NCI-H146 treated with DMSO at 0.1 percent for 48 hours (cell line): ENCODE results near the gene DEF6.

Experiments used
- DNase-seq: peaks from one replicate; lab custom pipeline; 2025; ENCODE audit not compliant: unreplicated experiment; lab: John Stamatoyannopoulos, UW

The DEF6 gene, protein sequence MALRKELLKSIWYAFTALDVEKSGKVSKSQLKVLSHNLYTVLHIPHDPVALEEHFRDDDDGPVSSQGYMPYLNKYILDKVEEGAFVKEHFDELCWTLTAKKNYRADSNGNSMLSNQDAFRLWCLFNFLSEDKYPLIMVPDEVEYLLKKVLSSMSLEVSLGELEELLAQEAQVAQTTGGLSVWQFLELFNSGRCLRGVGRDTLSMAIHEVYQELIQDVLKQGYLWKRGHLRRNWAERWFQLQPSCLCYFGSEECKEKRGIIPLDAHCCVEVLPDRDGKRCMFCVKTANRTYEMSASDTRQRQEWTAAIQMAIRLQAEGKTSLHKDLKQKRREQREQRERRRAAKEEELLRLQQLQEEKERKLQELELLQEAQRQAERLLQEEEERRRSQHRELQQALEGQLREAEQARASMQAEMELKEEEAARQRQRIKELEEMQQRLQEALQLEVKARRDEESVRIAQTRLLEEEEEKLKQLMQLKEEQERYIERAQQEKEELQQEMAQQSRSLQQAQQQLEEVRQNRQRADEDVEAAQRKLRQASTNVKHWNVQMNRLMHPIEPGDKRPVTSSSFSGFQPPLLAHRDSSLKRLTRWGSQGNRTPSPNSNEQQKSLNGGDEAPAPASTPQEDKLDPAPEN

DNA sequence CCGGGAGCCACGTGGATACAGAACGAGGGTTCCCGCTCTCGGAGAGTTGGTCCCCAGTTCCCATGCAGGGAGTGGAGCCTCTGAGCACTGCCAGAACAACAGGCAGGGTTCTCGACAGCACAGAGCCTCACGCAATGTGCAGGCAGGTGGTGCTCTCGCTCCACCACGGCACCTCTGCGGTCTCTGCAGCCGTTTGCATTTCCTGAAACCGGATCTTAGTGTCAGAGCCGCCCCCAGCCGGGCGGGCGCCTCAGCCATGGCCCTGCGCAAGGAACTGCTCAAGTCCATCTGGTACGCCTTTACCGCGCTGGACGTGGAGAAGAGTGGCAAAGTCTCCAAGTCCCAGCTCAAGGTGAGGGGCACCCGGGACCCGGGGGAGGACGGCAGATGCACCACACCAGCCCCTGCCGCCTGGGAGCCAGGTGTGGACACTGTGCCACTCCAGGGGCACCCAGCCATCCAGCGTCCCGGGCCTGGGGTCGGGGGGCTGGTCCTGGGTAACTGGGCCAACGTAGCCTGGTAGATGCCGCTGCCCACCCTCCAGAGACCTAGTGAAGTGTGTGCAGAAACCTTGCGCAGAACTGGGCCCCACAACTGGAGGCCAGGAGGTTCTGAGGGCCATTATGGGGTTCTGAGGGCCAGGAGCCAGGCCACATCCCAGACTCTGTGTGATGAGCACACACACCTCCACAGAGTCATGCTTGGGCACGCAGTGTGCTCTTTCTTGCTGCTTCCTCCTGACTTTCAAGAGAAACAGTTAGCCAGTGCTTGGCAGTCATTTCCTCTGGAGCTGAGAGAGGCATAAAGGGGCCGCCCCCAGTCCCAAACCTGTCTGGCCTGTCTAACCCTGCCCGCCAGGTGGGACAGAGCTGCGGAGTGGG is at the start of gene DEF6:
Gene DEF6 (plus strand): TSS at position 218 of the 881 bp plus-strand sequence. CDS start 39 bp downstream, at position 257.
- peak; percentile 27 for DNase-seq

DNA sequence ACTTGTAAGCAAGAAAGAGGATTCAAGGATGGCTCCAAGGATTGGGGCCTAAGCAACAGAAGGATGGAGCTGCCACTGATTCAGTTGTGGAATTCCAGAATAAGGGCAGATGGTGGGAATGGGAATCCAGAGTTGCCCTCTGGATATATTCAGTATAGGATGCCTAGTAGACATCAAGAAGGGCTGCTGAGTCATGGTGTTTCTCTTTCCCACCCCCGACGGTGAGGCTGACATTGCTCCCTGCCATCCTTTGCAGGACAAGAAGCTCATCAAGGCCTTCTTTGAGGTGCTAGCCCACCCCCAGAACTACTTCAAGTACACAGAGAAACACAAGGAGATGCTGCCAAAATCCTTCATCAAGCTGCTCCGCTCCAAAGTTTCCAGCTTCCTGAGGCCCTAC is 49.3 kb upstream of the DEF6 start:
- DNase-seq, result no peak

DNA sequence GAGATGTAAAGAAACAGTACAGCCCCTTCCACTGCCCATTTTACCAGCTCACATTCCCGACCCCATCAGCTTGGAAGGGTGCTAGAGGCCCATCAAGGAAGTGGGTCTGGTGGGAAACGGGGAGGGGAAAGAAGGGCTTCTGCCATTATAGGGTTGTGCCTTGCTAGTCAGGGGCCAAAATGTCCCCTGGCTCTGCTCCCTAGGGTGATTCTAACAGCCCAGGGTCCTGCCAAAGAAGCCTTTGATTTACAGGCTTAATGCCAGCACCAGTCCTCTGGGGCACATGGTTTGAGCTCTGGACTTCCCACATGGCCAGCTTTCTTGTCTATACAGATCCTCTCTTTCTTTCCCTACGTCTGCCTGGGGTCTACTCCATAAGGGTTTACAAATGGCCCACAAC is 48.7 kb upstream of the DEF6 start:
- DNase-seq, result no peak

DNA sequence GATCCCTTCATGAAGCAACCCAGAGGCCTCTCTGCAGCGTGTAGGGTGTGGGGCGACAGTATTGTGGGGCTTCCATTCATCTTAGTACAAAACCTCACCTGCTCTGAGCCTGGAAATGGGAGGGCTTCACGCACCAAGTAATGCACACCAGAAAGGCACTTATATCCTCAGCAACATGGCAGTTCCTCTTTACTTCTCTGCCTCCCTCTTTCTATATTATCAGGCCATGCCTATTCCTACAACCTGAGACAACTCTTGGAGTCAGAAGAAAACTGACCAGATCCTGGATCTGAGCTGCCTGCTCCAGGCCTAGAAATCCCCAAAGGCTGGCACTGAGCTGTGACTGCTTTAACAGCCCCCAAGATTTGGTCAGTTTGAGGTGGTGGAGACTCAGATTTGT is 45.7 kb upstream of the DEF6 start:
- DNase-seq, result no peak

DNA sequence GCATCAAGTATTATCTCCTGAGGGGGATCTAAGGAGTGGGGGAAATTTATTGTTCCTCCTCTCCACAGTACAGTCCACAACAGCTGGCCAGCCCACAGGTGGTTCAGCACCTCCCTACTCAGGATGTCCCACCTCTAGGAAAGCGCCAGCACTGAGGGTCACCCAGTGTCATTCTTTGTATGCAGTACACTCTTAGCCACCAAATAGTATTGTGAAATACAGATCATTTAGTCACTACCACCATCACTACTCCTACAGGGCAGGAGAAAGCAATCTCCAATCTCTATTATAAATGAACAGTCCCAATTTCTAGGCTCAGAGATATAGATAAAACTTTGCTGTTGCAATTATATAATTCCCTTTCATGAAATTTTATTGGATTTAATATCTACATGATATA is 44.4 kb upstream of the DEF6 start:
- no peak for DNase-seq

DNA sequence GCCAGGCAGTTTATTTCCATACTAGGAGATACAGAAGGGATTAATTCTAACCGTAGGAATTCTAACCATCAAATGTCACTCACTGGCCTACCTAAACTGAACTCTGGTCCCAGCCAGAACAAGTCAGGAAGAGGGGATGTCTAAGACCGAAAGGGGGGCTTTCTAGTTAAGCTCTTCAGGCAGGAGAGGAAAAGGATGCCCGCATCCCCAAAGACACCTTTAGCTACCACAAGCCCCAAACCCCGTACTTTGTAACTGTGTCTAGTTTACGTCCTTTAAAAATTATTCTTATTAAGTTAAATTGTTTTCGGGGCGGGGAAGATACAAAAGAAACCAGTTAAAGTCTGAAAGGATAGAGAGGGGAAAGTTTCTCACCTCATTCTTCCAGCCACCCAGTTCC is 39.3 kb upstream of the DEF6 start:
- DNase-seq, result no peak

DNA sequence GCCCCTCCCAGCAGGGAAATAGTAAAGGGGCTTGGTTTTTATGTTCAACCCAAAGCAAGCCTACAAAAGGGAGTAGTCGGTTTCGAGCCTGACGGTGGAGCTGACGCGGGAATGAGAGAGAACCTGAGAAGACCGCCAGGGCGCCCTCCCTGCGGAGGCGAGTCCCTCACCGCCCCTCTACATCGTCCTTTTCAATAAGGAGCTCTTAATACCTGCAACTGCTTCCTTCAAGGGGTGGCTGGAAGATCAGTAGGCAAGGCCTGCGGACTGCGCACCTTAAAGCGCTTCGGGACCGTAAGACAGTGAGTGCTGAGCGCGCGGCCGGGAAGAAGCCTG is 38.8 kb upstream of the DEF6 start:
- peak; percentile 47 for DNase-seq

DNA sequence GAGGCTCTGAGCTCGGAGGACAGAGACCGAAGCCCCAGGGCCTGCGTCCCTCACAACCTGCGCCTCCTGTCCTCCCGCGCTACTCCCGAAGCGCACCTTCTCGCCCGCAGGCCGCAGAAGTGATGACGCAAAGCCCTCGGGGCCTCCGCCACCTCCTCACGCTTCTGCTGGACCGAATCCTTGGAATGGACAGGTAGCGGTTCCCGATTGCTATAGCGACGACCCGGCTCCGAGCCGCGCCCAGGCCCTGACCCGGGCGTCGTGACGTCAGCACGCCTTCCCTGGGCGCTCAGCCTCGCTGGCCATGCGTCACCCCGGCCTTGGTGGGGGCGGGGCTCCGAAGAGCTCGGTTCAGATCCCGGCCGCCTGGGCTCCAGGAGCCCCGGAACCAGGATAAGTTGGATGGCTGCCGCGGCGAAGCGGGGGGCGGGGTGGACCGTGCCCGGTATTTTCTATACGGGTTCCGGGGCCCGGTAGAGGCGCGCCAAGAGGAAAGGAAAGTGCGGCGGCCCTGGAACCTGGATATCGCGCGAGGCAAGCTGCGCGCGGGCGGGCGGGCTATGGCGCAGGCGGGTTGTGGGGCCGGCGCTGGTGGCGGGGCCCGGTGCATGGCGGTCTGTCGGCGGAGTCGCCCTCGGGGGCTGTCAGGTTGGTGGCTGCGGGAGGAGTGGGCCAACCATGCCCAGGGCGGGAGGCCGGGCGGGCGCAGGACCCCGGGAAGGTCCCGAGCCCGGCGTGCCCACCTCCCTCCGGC is 38.2 kb upstream of the DEF6 start, which contains the start of gene ZNF76:
Gene ZNF76 (plus strand): TSS at position 542 of the 754 bp plus-strand sequence. CDS start 21,417 bp downstream, outside the sequence.
- DNase-seq, result peak; percentile 84

DNA sequence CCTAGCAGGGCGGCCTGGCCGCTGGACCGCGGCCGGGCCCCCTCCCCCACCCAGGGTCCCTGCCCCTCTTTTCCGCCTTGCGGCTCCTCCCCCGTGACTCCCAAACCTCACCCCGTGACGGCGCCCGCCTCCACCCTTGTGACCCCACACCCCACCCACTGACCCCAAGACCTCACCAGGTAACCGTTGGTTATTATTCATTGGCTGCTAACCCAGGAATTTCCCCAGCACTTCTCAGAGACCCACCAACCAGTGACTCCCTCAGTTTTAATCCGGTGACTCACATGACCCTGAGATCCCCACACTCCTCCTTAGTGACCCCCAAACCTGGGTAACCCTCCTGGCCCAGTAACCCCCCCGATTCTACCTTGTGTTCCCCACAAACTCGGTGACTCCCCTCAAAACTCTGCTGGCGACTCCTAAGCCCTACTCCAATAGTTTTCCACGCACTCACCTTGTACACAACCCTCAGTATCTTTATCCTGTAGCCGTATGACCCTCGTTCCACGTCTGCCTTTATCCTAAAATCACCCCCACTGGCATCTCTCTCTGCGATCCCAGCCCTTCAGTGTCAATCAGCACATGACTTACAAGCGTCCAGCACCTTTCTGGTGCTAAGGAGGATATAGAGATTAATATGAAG is 37.5 kb upstream of the DEF6 start:
- DNase-seq, result peak; percentile 11

DNA sequence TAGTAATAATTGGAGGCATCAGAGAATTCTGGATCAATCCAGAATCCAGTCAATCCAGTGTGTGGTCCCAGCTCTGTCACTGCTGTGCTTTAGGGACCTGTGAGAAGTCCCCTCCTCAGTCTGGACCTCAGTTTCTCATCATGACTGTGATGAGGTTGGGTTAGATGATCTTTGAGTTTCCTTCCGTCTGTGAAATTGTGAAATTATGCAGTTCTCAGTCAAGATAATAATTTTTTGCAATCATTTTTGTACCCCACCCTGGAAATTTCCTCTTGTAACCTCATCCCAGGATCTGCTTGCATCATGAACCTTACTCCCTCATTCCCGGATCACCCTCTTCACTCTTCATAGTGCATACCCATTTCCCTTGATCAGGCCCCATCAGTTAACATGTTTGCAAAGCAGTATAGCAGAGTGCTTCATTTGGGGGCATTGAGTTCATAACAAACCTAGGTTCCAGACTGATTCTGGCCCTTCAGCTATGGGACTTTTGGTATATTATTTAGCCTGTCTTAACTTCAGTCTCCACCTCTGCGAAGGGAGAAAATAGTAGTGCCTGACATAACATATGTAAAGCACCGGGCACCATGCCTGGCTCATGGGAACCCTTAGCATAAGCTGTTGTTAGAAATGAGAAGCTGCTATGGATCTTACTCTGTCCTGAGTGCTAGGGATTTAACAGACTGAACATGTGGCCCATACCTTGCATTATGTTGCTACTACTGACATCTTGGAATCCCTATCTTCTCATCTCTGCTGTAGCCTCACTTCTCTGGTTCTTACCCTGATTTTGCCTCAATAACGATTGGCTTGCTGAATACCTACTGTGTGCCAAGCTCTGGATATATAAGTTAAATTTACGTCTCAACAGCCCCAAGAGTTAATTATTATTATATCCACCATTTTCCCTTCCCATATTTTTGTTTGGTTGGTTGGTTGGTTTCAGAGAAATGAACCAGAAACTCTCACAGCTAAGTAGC is 36.7 kb upstream of the DEF6 start:
- DNase-seq, result no peak

DNA sequence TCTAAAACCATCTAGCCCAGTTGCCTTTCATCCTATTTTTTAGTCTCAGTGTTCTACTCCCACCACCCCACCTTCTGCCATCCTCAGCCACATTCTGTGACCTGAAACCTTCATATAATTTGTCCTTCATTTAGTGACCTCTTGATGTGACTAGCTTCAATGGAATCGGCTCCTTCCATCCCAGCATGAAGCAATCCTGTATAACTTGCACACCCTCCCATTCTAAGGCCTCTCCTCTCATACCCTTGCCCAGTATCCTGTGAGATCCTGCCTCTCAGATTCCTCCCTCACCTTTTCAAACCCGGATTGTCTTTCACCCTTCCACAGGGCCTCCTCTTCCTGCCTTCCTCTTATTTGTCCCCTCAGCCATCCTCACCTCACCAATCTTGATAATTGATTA is 35.0 kb upstream of the DEF6 start:
- no peak for DNase-seq

DNA sequence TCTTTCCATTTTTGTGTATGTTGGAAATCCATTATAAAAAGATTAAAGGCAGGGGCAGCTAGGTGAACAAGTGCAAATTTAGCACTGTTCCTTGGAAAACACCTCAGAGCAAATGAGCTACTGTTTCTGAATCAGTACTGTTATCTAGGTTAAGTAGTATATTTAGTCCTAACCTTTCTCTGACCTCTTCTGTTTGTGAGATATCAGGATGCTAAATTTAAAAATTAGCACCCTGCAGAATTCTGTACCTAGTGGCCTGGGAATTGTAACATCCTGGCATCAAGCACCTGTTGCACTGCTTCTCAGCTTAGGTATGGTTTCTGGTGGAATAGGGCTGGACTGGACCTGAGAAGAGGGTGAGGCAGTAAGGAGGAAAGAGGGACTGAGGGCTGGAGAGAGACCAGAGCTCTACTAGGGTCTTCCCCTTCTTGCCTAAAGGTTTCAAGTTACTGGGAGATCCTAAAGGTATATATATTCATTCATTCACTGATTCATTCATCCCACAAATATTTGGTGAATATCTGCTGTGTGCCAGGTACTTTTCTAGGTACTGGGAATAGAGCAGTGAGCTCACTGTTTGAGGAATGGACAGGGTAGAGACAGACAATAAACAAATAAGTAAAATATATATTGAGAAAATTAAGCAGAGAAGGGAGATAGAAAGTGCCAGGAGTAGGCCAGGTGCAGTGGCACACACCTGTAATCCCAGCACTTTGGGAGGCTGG is 32.9 kb upstream of the DEF6 start:
- DNase-seq, result no peak

DNA sequence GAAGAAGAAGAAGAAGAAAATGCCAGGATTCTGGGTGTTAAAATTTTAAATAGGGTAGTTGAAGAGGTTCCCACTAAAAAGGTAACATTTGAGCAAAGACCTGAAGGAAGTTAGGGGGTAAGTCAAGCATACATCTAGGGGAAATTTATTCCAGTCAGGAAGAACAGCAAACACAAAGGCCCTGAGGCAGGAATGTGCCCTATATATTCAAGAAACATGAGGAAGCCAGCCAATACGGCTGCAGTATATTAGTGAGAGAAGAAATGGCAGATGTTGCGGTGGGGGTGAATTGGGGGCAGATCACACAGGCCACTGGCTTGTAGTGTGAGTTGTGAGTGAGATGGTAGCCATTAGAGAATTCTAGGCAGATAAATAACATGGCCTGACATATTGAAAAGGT is 32.1 kb upstream of the DEF6 start:
- no peak for DNase-seq

DNA sequence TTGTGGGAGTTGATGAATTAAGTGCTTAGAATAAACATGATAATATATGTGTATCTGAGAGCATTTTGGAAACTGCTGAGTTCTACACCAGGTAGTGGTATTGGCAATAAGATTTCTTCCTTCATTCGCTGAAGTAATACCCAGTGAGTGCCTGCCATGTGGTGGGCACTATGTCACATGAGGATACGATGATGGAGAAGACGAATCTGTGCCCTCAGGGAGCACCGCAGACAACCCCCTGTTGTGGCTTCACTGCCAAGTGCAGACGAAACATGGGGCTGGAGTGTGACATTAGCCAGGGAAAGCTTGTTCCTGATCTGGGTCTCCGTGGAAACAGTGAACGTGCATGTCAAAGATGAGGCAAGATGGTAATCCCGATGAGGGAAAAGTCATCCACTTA is 30.2 kb upstream of the DEF6 start:
- no peak for DNase-seq

DNA sequence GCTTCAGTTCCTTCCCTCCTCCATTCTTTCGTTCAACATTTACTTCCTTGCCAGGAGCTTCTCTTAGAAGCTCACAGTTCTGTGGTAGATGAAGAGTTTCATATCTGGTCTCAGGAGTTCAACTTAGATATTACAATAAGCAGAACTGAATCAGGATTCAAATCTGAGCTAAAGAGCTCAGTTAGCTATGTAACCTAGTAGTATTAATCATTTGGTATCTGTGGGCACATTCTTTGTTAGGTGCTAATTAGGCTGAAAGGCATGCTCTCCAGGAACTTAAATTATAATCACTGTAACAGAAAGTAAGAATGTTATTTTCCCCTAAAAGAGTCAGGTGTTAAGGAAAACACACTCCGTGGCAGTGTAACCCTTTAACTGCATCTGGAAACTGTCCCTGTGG is 29.7 kb upstream of the DEF6 start:
- DNase-seq, result no peak

DNA sequence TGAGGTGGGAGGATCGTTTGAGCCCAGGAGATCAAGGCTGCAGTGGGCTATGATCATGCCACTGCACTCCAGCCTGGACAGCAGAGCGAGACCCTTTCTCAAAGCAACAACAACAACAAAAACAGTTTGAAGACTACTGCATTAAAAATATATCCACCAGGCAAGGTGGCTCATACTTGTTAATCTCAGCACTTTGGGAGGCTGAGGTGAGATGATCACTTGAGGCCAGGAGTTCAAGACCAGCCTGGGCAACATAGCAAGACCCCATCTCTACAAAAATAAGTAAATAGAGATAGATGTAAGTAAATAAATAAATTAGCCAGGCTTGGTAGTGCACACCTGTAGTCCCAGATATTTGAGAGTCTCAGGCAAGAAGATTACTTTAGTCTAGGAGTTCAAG is 25.6 kb upstream of the DEF6 start:
- DNase-seq, result no peak

DNA sequence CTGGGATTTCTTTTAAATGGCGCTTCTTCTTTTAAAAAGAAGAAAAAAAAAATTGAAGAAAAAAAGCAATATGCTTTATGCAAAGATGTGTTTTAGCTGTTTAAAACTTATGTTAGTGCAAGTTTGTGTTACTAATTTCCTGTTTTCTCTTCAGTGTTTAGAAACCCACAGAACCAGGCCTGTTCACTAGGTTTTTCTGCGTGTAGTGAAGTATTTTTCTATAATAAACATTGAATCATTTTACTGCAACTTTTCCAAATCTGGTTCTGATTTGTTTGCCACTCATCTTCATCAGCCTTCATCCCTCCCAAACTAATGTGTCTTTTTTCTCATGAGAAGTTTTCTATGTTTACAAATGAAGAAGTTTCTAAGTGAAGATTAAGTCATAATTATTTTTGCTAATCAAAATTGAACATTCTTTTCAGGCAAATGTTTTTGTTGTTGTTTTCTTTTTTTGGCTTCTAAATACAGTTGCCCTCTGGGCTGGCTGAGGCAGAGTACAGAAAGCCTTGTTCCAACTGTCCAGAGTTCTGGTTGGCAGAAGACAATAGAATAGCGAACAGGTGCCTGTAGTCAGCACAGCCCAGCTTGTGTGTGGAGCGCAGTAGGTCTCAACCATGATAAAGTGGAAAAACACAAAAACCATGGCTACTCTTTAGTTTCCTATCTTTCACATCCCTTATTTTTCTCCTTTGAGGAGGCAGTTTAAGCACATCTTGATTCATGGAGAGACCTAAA is 23.6 kb upstream of the DEF6 start:
- DNase-seq, result no peak

DNA sequence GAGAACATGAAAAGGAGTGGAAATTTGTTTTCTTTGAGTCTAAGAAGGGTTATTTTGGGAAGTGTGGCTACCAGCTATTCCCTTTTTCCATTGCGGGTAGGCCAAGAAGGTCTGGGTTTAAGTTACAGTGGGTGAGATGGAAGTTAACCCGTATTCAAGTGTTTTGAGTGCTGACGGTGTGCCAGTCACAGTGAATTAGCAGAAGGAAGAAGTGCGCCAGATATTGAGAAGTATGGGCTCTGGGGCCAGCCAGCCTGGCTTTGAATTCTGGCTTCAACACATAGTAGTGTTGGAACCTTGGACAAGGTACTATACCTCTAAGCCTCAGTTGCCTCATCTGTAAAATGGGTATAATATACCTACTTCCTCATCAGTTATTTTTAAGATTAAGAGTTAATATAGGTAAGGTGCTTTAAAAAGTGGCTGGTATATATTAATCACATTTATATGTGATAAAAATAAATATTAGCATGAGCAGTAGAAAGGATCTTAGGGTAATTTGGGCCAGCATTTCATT is 21.8 kb upstream of the DEF6 start:
- DNase-seq, result no peak
